ENCODE measurements around the gene SLC12A8.

GRCh38 chr3:125238759-125239158 lies 26.2 kb upstream of the SLC12A8 start:
- TF ChIP-seq CTCF (IDR thresholded peaks at IDR 0.05 in 8 of 11, conservative IDR thresholded peaks at IDR 0.05 in 3 of 11) (no peak), POLR2A (IDR thresholded peaks at IDR 0.05) (no peak), POLR2AphosphoS5 (IDR thresholded peaks at IDR 0.05) (no peak)
